ENCODE measurements around the gene PRXL2A. TPM values are rescaled to one million over a fixed set of nuclear protein-coding genes. Genes with fewer than 3 reads are reported as not detected.

Gene PRXL2A
- total RNA-seq, 1 experiment from 2014 or later, result 47.1 TPM

DNA sequence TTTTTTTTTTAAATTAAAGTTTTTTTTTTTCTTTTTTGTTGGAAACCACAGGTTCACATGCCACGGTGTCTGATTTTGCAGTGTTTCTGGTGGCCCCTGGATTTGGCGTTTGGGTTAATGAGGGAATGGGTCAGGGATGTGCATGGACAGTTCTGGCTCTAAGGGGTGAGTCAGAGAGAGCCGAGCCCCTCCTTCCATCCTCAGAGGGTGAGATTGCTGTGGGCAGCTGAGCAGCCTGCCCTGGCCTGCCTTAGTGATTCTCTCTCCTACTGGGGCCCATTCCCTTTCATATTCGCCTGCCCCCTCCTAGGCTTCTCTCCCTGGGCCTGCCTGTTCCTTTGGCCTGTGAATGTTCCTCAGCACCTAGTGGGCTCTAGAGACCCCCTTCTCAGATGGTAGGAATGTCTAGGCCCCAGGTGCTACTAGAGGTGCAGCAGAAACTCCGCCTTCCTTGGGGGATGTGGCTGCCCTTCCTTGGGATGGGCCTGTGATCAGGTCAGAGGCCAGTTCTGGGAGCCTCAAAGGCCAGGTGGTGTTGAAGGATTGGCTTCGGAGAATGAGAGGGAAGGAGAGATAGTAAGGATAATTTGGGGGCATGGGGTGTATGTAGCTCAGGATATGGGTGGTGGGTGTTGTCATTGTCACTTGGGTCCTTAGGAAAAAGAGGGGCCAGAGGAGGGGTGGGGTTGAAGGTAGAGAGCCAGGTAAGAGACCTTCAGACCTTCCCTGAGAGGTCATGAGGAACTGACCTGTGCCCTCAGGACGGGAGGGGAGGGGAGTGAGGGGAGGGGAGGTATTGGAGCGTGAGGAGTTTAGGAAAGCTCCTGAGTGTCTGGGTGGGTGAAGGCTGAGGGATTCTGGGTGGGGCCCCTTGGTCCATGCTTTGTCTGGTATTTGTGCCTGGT lies 65.6 kb downstream of the PRXL2A start:
- Histone ChIP-seq H3T11ph (ENCODE audit: low read length) (no peak overlapping the region), H3K79me2 (ENCODE audit: insufficient read depth, low read length) (0 out of 2 replicates have a peak, but pooled peaks cover 2% of the 10 kb centered on the region), H2BK120ac (ENCODE audit: low read depth, low read length, poor library complexity, severe bottlenecking) (no peak overlapping the region), H2BK20ac (ENCODE audit: low read depth, low read length, poor library complexity, severe bottlenecking) (no peak overlapping the region), H3K9ac (ENCODE audit: extremely low read depth, insufficient read length, low read length) (no peak overlapping the region), H2BK12ac (ENCODE audit: insufficient read length, low read depth, low read length) (no peak overlapping the region), H4K20me1 (ENCODE audit: control insufficient read depth, insufficient read depth, insufficient read length) (no peaks in the 10 kb centered on the region), H2BK15ac (ENCODE audit: low read depth, low read length) (no peak overlapping the region), H3K4me1 (ENCODE audit: insufficient read depth, low read length) (peaks cover 6% of the 10 kb centered on the region; the same call in 1 of the 2 replicates), H2AFZ (ENCODE audit: low read length) (no peak overlapping the region), H3K9me3 (ENCODE audit: control insufficient read depth, low read depth, low read length) (no peaks in the 10 kb centered on the region), H3K14ac (ENCODE audit: insufficient read depth, low read length) (no peak overlapping the region), H3K79me1 (ENCODE audit: insufficient read depth, low read depth, low read length, poor library complexity, severe bottlenecking) (peaks cover 9% of the 10 kb centered on the region), H3K27ac (ENCODE audit: insufficient read length, low read depth, low read length) (no peak overlapping the region), H2BK5ac (ENCODE audit: insufficient read length, low read length) (no peak overlapping the region), H3K4ac (ENCODE audit: low read depth, low read length) (no peak overlapping the region), H3K23ac (ENCODE audit: insufficient read length, low read depth, low read length) (no peak overlapping the region), H3K18ac (ENCODE audit: insufficient read length, low read depth, low read length) (no peak overlapping the region), H4K5ac (ENCODE audit: insufficient read length, low read depth, low read length) (no peak overlapping the region), H4K91ac (ENCODE audit: insufficient read length, low read depth, low read length) (no peak overlapping the region), H4K8ac (replicated peaks; ENCODE audit: insufficient read length, low read depth, low read length) (no peak overlapping the region), H3K27me3 (ENCODE audit: insufficient read depth, low read length) (no peaks in the 10 kb centered on the region; the same call in 1 of the 2 replicates), H3K23me2 (ENCODE audit: insufficient read length, low read depth, low read length, poor library complexity, severe bottlenecking) (no peaks in the 10 kb centered on the region), H2AK5ac (ENCODE audit: insufficient read length, low read length) (no peak overlapping the region), H3K4me2 (ENCODE audit: insufficient read depth, insufficient read length, low read length) (no peak overlapping the region), H3K56ac (ENCODE audit: insufficient read length, low read depth, low read length) (no peak overlapping the region)
- Mint-ChIP-seq H3K4me1 (peaks cover 42 to 54% of the 10 kb centered on the region in 2 experiments), H3K36me3 (ENCODE audit: insufficient read depth in 1 of 3, low read depth in 3 of 3) (peaks cover 18 to 31% (median 22%) of the 10 kb centered on the region in 3 experiments), H3K27ac (peak overlapping the region in 2 of 3 experiments; percentile 61 to 63; a peak in 3 of 7 replicates), H3K27me3 (ENCODE audit: low read depth) (peaks cover 25% of the 10 kb centered on the region), H3K4me3 (peak overlapping the region in 1 of 2 experiments; percentile 47; a peak in 1 of 5 replicates), H3K9me3 (peaks cover 4 to 7% of the 10 kb centered on the region in 2 experiments; a peak in 4 of 5 replicates)
- no peak for TF ChIP-seq CTCF (conservative IDR thresholded peaks at IDR 0.05)
- no peak for DNase-seq
- no CpG with 5 or more reads among the region's 8 CpGs for WGBS (ENCODE audit: extremely low coverage, insufficient read length, low lambda C conversion rate)
